Activated CD4-positive, alpha-beta T cell treated with anti-CD3 and anti-CD28 coated beads, Interleukin-10, Interleukin-2, amounts not matched to agents 100 ng/mL and 50 ng/mL, durations not matched to agents 16 hours and 8 hours (primary cell): ENCODE results near the gene TGFA.

Experiments
- DNase-seq: peaks from one replicate; pipeline ENCODE4 v3.0.0-alpha.2; 2020

Gene TGFA

DNA sequence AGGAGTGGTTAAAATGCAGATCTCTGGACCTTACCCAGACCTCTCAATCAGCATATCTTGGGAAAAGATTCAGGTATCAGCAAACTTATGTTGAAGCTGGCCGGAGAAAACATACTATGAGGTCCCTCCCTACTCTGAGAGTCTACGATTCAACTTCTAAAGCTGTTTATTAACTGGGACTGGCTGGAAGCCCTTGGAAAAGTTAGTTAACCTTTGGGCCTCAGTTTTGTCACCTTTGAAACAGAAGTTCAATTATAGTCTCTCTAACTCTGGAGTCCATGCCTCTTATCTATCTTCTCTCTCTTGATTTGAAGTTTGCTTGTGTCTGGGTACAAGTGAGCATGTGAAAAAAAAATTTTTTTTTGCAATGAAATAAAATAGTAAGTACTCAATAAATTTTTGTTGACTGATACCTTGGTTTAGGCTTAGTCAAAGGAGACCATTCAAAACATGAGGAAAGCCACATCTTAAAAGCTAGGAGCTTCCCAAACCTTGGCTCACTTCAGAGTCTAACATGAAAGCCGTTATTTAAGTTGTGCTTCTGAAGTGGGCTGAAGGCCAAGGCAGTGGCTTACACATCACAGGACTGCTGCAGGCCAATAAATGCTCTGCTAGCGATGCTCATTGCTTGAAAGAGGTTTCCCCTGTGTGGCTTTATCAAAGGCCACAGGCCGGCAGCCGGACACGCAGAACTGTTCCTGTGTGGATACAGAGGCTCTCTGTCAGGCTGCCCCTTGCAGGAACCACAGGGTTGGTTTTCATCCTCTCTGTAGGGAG lies 141.1 kb downstream of the TGFA start:
- DNase-seq, result no peak

DNA sequence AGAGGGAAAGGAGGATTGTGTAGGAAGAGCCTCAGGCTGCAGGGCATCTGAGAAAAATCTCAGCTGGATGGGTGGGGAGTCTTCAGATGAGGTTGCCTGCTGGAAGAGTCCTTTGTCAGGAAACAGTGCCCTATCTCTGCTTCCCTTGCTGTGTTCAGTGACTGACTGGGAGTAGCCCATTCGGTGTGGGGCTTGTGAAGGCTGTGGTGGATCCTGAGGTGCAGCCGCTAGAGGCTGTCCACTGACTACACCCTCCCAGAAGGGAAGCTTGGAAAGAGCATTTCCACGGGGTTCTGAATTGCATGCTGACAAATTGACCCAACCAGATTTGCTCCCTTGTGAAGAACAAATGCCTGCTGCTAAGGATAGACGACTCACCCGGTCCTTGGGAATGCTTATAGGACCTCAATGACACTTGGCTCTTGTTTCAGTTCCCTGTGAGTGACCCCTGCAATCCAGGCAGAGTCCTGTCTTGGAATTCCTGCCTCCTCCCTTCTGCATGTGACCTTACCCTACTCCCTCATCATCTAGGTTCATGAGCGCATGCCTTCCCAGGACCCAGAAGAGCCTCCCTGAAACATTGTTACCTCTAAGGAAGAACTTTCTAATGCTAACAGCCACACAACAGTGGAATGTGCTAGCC lies 142.0 kb downstream of the TGFA start:
- no peak for DNase-seq

DNA sequence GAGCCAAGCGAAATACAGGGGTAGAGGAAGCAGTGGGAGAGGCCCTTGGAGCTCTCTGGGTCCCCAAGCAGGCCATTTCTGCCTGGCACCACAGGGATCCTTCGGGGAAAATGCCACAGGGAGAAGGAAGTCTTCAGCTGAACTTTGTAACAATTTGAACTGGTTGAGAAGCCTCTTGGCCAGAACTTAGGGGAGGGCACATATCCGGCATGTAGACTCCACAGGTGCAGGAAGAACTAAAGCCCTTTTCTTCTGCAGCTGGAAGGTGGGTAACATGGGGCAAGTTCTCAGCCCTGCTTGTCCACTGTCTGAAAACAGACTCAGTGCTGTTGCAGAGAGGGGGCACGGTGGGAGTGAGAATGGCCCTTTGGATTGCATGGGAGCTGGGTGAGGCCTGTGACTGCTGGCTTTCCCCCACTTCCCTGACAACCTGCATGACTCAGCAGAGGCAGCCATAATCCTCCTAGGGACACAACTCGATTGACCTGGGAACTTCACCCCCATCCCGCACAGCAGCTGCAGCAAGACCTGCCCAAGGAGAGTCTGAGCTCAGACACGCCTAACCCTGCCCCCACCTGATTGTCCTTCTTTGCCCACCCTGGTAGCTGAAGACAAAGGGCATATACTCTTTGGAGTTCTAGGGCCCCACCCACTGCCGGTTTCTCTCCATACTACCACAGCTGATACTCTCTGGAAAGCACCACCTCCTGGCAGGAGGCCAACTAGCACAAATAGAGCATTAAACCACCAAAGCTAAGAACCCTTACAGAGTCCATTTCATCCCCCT lies 150.2 kb downstream of the TGFA start:
- no peak for DNase-seq

DNA sequence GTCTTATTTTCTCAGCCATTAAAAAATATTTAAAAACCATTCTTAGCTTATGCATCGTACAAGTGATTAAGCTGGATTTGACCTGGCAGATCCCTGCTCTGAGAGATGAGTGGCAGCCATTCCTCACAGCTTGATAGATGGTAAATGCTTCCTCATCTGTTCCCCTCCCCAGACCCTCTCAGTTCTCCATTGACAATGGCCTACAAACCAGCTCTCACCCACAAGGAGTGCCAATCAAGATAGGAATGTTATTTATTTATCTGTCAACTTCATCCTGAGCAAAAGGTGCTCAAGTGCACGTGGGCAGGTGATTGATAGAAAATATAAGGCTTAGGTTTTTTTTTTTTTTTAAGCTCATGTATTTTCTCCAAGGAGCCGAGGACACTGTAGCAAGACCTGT lies 153.1 kb downstream of the TGFA start:
- no peak for DNase-seq

DNA sequence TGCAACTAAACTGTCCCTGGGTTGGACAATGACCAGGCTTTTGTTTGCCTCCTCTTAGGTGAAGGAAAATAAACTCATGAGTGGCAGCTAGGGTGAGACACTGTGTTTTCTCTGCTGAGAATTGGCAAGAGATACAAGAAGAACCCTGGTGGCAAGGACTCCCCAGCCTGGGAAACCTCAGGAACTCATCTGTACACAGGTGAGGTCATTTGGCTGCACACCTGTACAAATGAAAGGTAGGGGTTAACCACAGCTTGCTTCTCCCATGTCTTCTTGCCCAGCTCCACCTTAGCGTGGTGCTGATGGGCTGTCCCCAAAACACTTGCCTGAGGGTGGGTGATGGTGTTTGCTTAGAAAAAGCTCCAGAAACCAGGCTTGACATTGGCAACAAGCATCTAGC lies 154.6 kb downstream of the TGFA start:
- DNase-seq, result no peak
